H1 (cell line): ENCODE results near the gene GREB1L.

Experiments
- ASH2L ChIP-seq: fragments of 200-600, 300-600 bp; sonication (generic); IDR thresholded peaks from one replicate; pipeline ENCODE4 v1.7.1; 2017; ENCODE audit warnings: low read length
- BRCA1 ChIP-seq: IDR thresholded peaks from 2 replicates; pipeline ENCODE4 v1.6.1; 2012; ENCODE audit warnings: low read depth, low read length, improper control_type of control experiment
- CHD2 ChIP-seq: IDR thresholded peaks from 2 replicates; pipeline ENCODE4 v1.6.1; 2012; ENCODE audit warnings: low read length, improper control_type of control experiment
- CREB1 ChIP-seq: IDR thresholded peaks from 2 replicates; pipeline ENCODE4 v1.6.1; 2012; ENCODE audit warnings: inconsistent platforms
- EZH2 ChIP-seq: fragments of 200-600 bp; sonication (generic); IDR thresholded peaks from 2 replicates; pipeline ENCODE4 v1.7.1; 2012; ENCODE audit warnings: low read depth, mild to moderate bottlenecking, moderate library complexity, low read length, inconsistent platforms; ENCODE audit not compliant: severe bottlenecking
- NRF1 ChIP-seq: IDR thresholded peaks from 2 replicates; pipeline ENCODE4 v1.6.1; 2011; ENCODE audit warnings: mild to moderate bottlenecking, low read depth, low read length, improper control_type of control experiment
- POU5F1 ChIP-seq: IDR thresholded peaks from 2 replicates; pipeline ENCODE4 v1.6.1; 2011; ENCODE audit warnings: low read depth, mild to moderate bottlenecking, low read length, moderate library complexity
- SUZ12 ChIP-seq: fragments of 200-600 bp; sonication (generic); IDR thresholded peaks from 2 replicates; pipeline ENCODE4 v1.6.1; 2012; ENCODE audit warnings: mild to moderate bottlenecking, inconsistent platforms, low read length, moderate library complexity, mixed read lengths
- ZNF274 ChIP-seq: IDR thresholded peaks from 2 replicates; pipeline ENCODE4 v1.7.0; 2012; ENCODE audit warnings: low read length, borderline replicate concordance; ENCODE audit errors: extremely low read depth
- TF ChIP-seq, protein P1 (sequence below), 3 experiments: IDR thresholded peaks; 1 replicate in 2 of 3; 2 replicates in 1 of 3; pipeline versions ENCODE4 v1.5.1 to v1.6.1; 2011; ENCODE audit warnings: low read length in 3 of 3, mild to moderate bottlenecking in 3 of 3, inconsistent platforms in 2 of 3, low read depth in 1 of 3, moderate library complexity in 1 of 3; ENCODE audit not compliant: insufficient read depth in 1 of 3; ENCODE audit errors: control extremely low read depth in 1 of 3

DNA sequence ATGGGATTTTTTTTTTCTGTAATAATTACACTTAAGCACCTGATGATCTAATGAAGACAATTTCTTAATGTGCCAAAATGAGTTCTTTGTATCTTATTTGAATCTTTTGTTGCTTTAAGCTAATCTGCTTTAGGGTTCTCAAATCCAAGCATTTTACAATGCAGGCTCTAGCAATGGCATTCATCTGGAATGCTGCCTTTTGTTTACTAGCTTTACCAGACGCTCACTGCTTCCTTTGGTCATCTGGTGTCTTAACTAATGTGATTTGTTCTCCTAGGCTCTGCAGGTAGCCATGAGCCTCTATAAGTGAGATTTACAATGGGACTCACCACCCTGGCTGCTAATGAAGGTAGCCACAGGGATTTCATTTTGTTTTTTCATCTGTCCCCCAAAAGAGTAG is 100.3 kb downstream of the GREB1L start:
- TF ChIP-seq, protein P1, sequence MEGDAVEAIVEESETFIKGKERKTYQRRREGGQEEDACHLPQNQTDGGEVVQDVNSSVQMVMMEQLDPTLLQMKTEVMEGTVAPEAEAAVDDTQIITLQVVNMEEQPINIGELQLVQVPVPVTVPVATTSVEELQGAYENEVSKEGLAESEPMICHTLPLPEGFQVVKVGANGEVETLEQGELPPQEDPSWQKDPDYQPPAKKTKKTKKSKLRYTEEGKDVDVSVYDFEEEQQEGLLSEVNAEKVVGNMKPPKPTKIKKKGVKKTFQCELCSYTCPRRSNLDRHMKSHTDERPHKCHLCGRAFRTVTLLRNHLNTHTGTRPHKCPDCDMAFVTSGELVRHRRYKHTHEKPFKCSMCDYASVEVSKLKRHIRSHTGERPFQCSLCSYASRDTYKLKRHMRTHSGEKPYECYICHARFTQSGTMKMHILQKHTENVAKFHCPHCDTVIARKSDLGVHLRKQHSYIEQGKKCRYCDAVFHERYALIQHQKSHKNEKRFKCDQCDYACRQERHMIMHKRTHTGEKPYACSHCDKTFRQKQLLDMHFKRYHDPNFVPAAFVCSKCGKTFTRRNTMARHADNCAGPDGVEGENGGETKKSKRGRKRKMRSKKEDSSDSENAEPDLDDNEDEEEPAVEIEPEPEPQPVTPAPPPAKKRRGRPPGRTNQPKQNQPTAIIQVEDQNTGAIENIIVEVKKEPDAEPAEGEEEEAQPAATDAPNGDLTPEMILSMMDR (IDR thresholded peaks at IDR 0.05; ENCODE audit: control extremely low read depth in 1 of 3, insufficient read depth in 1 of 3, low read depth in 1 of 3, low read length in 3 of 3) = no peak
- TF ChIP-seq CREB1 = no peak
- TF ChIP-seq CHD2 = no peak
- no peak for TF ChIP-seq ASH2L
- TF ChIP-seq BRCA1 = no peak
- TF ChIP-seq ZNF274 = no peak
- no peak for TF ChIP-seq POU5F1
- TF ChIP-seq SUZ12 = no peak
- TF ChIP-seq NRF1 = no peak
- TF ChIP-seq EZH2 = no peak
